GM12875 (cell line): ENCODE results near the gene TPST1.

Source experiments
- H3K4me3 ChIP-seq: one replicate; pipeline ENCODE4 v1.5.1; 2011; ENCODE audit warnings: low read depth, low read length, control low read depth
- CTCF ChIP-seq: IDR thresholded peaks from 2 replicates; pipeline ENCODE4 v1.5.1; 2011; ENCODE audit warnings: low read depth, mild to moderate bottlenecking, control low read depth, inconsistent platforms, low read length, moderate library complexity, borderline replicate concordance; ENCODE audit not compliant: insufficient read depth

The TPST1 gene

GRCh38 chr7:66306243-66306642 lies 101.1 kb downstream of the TPST1 start:
- H3K4me3 ChIP-seq = no peak overlapping the region
- TF ChIP-seq CTCF = no peak

- TF ChIP-seq CTCF = no peak
- H3K4me3 ChIP-seq = no peak overlapping the region
Observed at GRCh38 chr7:66307591-66308215, 102.6 kb downstream of the TPST1 start.

GRCh38 chr7:66308411-66308810 lies 103.3 kb downstream of the TPST1 start:
- TF ChIP-seq CTCF = no peak
- no peak overlapping the region for H3K4me3 ChIP-seq

- no peak overlapping the region for H3K4me3 ChIP-seq
- TF ChIP-seq CTCF = no peak
Observed at GRCh38 chr7:66310620-66311019, 105.5 kb downstream of the TPST1 start.

GRCh38 chr7:66313886-66314568 lies 108.9 kb downstream of the TPST1 start:
- H3K4me3 ChIP-seq = no peak overlapping the region

GRCh38 chr7:66315192-66315591 lies 110.1 kb downstream of the TPST1 start:
- H3K4me3 ChIP-seq = no peak overlapping the region
- no peak for TF ChIP-seq CTCF

More at GRCh38 chr7:66313886-66314568, 108.9 kb downstream of the TPST1 start:
- TF ChIP-seq CTCF = no peak

- TF ChIP-seq CTCF = no peak
- H3K4me3 ChIP-seq = no peak overlapping the region
Observed at GRCh38 chr7:66319407-66319979, 114.4 kb downstream of the TPST1 start.
